Measurements from ENCODE around the gene SCML2. TPM values are rescaled to one million over a fixed set of nuclear protein-coding genes. Genes with fewer than 3 reads are reported as not detected.
"Not testable (repeated sequence)": the region's sequence is repeated elsewhere in the genome, so short reads cannot be mapped to it uniquely, and the experiment has no call there.

Gene SCML2
- total RNA-seq = 0.32 and 1.7 TPM in 2 replicates

DNA sequence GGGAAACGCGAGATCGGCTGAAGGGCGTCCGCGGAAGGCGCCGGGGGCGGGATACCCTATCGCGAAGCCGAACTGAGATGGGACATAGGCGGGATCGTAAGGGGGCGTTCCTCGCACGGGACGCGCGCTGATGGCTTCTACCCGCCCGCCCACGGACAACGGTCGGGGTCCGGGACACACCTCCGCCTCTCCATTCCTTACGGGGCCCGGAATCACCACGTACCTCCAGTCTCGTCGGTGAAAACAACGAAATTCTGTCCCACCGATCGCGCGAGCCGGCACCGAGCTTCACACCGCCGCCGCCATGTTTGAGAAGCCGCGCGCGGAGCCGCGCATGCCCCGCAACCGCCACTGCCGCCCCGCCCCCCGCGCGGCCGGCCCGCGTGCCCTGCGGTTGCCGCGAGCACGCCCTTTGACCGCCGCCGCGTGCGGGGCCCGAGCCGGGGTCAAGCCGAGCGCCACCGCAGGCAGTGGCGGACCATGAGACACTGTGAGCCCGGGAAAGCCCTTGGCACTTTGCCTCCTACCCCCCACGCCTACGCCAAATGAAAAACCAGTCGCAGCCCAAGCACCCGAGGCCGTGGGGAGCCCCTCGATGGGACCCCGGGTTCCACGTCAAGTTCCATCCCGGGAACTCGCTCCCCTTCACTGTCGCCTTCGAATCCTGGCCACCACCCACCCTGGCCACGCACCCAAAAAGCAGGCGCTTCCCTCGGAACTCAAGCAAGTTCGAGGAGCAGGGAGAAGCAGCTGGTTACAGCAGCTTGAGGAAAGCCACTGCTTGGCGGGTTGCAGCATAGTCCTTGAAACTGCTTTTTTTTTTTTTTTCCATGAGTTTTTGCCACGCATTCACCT lies at the start of gene SCML2:
TSS of gene SCML2 (minus strand) at position 320 of the 855 bp plus-strand sequence. CDS start 20,617 bp downstream, outside the sequence.
- TF ChIP-seq, protein P1, sequence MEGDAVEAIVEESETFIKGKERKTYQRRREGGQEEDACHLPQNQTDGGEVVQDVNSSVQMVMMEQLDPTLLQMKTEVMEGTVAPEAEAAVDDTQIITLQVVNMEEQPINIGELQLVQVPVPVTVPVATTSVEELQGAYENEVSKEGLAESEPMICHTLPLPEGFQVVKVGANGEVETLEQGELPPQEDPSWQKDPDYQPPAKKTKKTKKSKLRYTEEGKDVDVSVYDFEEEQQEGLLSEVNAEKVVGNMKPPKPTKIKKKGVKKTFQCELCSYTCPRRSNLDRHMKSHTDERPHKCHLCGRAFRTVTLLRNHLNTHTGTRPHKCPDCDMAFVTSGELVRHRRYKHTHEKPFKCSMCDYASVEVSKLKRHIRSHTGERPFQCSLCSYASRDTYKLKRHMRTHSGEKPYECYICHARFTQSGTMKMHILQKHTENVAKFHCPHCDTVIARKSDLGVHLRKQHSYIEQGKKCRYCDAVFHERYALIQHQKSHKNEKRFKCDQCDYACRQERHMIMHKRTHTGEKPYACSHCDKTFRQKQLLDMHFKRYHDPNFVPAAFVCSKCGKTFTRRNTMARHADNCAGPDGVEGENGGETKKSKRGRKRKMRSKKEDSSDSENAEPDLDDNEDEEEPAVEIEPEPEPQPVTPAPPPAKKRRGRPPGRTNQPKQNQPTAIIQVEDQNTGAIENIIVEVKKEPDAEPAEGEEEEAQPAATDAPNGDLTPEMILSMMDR (IDR thresholded peaks at IDR 0.05; ENCODE audit: insufficient read depth, low read depth, low read length) = no peak
- peak; percentile 10 for DNase-seq (ENCODE audit: low read depth)
- H3K4me3 ChIP-seq (ENCODE audit: low read depth, low read length) = peak within 1 kb of the TSS; percentile 57

DNA sequence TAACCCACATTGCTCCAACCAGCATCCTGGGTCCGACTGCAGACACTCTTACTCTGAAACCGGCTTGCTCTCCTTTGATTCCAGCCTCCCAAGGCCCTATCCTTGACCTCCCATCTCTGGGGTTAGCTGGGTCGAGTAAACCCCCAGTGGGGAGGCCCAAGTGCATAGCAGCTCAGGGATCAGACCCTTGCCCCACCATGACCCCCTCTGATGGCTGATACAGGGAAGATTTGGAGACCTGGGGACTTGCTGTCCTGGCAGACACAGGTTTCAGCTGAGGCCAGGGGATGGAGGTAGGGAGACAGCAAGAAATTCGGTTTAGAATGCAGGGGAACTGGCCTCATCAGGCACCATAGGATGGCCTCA lies 47.3 kb upstream of the SCML2 start:
- H3K4me3 ChIP-seq (ENCODE audit: low read depth, low read length) = no peak overlapping the region
- DNase-seq (ENCODE audit: low read depth) = no peak
- TF ChIP-seq, protein P1 (IDR thresholded peaks at IDR 0.05; ENCODE audit: insufficient read depth, low read depth, low read length) = no peak

DNA sequence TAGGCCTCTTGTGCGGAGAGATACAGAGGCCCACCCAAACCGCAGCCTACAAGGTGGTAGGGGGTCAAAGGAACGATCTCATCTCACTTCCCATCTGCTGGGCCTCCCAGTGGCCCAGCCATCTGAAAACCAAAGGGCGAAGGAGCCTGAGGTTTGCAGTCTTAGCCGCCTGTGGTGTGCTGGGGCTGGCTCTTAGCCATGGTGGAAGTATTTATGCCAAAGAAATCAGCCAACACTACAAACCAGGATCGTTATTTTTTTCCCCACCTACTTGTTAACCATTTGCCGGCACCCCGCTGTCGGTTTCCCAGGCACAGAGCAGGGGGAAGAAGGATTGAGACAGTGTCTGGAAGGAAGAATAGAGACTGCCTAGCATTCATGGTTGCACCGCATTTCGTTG lies 40.0 kb upstream of the SCML2 start:
- no peak for DNase-seq (ENCODE audit: low read depth)
- H3K4me3 ChIP-seq (ENCODE audit: low read depth, low read length) = no peak overlapping the region
- TF ChIP-seq, protein P1 (IDR thresholded peaks at IDR 0.05; ENCODE audit: insufficient read depth, low read depth, low read length) = no peak

DNA sequence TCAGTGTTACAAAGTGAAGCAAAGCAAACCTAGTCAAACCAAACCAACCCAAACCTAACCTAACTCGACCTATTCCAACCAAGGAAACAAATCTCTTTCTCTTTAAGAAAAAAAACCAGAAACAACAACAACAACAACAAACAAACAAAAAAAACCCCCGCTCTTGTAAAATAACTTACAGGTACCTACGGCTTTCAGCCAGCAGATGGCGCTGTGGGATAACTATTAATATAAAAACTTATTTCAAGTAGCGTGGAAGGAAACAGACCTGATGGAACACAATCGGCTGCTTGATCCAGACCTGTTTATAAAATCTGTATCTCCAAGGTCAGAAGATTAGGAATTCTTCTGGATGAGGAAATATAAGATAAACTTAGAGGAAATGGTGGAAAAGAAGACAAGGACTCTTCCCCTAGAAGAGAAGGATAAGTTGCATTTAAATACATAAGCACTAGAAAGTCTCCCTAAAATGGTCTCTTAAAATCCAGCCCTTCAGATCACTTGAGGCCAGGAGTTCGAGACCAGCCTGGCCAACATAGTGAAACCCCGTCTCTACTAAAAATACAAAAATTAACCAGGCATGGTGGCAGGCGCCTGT lies 36.6 kb upstream of the SCML2 start:
- H3K4me3 ChIP-seq (ENCODE audit: low read depth, low read length) = no peak overlapping the region
- TF ChIP-seq, protein P1 (IDR thresholded peaks at IDR 0.05; ENCODE audit: insufficient read depth, low read depth, low read length) = peak; percentile 55
- peak; percentile 71 for DNase-seq (ENCODE audit: low read depth)

DNA sequence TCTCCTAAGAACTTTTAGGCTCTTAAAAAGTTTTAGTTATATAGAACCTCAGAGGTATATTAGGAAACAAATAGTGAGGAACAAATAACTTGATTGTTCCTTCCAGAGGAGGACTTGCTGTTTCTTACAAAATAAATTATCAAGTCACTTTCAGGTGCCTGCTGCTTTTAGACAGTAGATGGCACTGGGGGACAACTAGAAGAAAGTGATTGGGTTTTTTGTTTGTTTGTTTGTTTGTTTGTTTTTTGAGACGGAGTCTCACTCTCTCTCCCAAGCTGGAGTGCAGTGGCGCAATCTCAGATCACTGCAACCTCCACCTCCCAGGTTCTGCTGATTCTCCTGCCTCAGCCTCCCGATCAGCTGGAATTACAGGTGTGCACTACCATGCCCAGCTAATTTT lies 35.5 kb upstream of the SCML2 start:
- DNase-seq (ENCODE audit: low read depth) = no peak
- H3K4me3 ChIP-seq (ENCODE audit: low read depth, low read length) = no peak overlapping the region
- TF ChIP-seq, protein P1 (IDR thresholded peaks at IDR 0.05; ENCODE audit: insufficient read depth, low read depth, low read length) = no peak

DNA sequence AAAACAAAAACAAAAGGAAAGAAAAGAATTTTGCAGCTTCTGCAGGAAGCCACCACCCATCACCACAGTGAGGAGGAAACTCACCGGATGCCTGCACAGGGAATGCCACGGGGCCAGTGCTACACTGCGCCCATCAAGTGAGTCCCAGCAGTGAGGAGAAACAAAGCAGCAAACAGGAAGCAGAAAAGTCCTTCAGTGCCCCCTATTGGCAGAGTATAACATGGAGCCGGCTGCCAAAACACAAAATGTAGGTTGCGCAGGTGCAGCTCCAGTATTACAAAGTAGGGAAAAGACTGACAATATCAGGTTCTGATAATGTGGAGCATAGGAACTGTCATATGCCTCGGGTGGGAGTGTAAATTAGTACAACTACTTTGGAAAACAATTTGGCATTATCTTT lies 23.3 kb upstream of the SCML2 start:
- DNase-seq (ENCODE audit: low read depth) = peak; percentile 4

DNA sequence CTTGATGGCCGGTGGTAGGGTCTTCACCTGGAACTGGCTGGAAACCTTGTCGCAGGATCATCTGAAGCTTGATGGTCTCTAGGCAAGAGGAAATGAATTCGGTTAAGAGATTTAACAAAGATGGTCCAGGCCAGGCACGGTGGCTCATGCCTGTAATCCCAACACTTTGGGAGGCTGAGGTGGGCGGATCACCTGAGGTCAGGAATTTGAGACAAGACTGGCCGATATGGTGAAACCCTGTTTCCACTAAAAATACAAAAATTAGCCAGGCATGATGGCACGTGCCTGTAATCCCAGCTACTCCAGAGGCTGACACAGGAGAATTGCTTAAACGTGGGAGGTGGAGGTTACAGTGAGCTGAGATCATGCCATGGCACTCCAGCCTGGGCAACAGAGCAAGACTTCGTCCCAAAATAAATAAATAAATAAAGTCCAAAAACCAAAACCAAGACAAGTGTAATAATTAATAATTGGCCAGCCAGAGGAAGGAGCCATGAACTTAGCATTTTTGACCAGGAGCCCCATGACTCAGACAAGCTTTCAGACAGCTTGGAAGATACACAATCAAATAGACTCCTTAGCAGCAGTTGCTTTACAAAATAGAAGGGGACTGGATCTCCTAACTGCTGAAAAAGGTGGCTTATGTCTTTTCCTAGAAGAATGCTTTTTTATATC lies 20.8 kb upstream of the SCML2 start:
- DNase-seq (ENCODE audit: low read depth); H3K4me3 ChIP-seq (ENCODE audit: low read depth, low read length): not testable (repeated sequence)

More for the DNA sequence above, 23.3 kb upstream of the SCML2 start:
- no peak overlapping the region for H3K4me3 ChIP-seq (ENCODE audit: low read depth, low read length)
- TF ChIP-seq, protein P1 (IDR thresholded peaks at IDR 0.05; ENCODE audit: insufficient read depth, low read depth, low read length) = peak; percentile 38

DNA sequence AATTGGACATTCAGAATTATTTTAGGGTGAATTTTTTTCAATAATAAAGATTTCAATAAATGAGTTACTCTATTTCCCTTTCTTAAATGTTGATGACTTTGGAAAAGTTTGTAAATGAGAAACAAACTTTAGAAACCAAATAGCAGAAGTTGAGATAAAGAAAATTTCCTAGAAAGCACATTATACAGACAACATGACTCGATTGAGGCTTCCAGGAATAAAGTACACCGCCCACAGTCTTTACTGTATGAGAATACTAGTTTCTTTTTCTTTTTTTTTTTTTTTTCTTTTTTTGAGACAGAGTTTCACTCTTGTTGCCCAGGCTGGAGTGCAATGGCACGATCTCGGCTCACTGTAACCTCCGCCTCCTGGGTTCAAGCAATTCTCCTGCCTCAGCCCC lies 14.6 kb upstream of the SCML2 start:
- not testable (repeated sequence) for DNase-seq (ENCODE audit: low read depth); H3K4me3 ChIP-seq (ENCODE audit: low read depth, low read length)
